Kidney epithelial cell (primary cell): ENCODE data around the gene C16orf78. TPM values are rescaled to one million over a fixed set of nuclear protein-coding genes. Genes with fewer than 3 reads are reported as not detected.

Source experiments
- DNase-seq: peaks from one replicate; pipeline ENCODE4 v3.0.0-alpha.2; 2010; ENCODE audit warnings: low read depth
- H3K27me3 ChIP-seq: 2 replicates; pipeline ENCODE4 v1.6.0; 2011; ENCODE audit warnings: low read length; ENCODE audit not compliant: control insufficient read depth, insufficient read depth
- H3K36me3 ChIP-seq: 2 replicates; pipeline ENCODE4 v1.5.1; 2011; ENCODE audit warnings: low read length; ENCODE audit not compliant: control insufficient read depth, insufficient read depth
- H3K4me3 ChIP-seq: 2 replicates; pipeline ENCODE4 v1.5.1; 2011; ENCODE audit warnings: low read depth, mild to moderate bottlenecking, control low read depth, low read length
- total RNA-seq: library from RNA; depleted of rRNA; stranded (reverse); fragments of >200 nt; gene quantifications from 2 replicates; pipeline ENCODE4 v1.2.3, GENCODE V29; 2015
- TF ChIP-seq, protein P1 (sequence below): IDR thresholded peaks from 2 replicates; pipeline ENCODE4 v1.5.1; 2011; ENCODE audit warnings: mild to moderate bottlenecking, moderate library complexity, low read length, control low read depth, inconsistent platforms; ENCODE audit not compliant: insufficient read depth, poor library complexity, severe bottlenecking

C16orf78 gene
- total RNA-seq, 1 donor from 2014 or later, result not detected

DNA sequence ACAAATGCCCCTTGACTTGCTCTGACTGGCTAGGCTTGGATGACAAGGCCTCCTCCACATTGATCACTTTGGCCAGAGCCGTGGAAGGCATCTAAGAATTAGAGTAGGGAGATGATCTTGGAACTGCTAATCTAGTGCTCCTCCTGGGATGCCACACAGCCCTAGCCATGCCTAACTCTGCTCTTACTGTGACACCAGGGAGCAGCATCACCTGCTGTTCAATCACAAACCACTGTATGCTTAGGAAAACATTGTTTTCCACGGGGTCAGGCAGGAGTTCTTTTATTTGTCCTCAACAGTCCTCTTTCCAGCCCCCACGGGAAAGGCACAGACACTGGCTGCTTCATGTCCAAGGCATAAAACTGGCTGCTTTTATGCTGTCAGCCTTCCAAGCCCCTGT lies 46.3 kb downstream of the C16orf78 start:
- no peak overlapping the region for H3K4me3 ChIP-seq
- no peaks in the 10 kb centered on the region for H3K36me3 ChIP-seq
- no peak for DNase-seq
- TF ChIP-seq, protein P1, sequence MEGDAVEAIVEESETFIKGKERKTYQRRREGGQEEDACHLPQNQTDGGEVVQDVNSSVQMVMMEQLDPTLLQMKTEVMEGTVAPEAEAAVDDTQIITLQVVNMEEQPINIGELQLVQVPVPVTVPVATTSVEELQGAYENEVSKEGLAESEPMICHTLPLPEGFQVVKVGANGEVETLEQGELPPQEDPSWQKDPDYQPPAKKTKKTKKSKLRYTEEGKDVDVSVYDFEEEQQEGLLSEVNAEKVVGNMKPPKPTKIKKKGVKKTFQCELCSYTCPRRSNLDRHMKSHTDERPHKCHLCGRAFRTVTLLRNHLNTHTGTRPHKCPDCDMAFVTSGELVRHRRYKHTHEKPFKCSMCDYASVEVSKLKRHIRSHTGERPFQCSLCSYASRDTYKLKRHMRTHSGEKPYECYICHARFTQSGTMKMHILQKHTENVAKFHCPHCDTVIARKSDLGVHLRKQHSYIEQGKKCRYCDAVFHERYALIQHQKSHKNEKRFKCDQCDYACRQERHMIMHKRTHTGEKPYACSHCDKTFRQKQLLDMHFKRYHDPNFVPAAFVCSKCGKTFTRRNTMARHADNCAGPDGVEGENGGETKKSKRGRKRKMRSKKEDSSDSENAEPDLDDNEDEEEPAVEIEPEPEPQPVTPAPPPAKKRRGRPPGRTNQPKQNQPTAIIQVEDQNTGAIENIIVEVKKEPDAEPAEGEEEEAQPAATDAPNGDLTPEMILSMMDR, result no peak
- H3K27me3 ChIP-seq, result peaks cover 10% of the 10 kb centered on the region

DNA sequence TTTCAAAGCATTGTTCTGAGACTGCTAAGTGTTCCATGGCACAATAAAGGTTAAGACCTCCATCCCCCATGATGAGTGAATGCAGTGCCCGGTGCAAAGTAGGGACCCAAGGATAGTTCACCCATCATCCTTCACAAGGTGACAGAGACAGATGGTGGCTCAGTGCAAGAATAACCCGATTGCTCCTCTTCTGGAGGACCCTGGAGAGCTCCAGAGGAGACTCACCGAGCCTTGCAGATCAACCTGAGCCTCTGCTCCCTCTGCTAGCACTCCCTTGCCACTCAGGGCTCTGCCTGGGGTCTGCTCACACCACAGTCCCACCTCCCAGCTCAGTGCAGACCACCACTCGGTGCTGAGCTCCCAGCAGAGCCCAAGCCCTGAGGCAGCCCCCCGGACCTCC lies 49.3 kb downstream of the C16orf78 start:
- no peaks in the 10 kb centered on the region for H3K36me3 ChIP-seq
- no peak for DNase-seq
- TF ChIP-seq, protein P1, result no peak
- no peak overlapping the region for H3K4me3 ChIP-seq
- H3K27me3 ChIP-seq, result peaks cover 3% of the 10 kb centered on the region

DNA sequence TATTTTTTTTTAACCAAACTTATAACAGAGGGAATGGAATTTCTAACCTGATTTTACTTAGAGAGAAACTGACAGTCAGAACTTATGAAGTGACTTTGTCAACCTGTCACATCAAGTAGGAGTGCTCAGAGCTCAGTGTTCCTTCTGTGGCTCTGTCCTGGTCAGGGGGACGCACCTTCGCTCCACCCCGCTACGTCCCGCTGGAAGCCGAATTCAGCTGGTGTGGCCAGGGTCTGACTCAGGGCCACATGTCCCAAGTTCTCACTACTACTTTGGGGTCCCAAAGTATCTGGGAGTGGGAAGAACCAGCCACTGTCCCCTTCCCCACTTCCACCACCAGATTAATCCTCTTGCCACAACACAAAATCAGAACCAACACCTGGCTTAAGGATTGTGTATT lies 51.4 kb downstream of the C16orf78 start:
- Histone ChIP-seq H3K36me3 (no peaks in the 10 kb centered on the region), H3K4me3 (no peak overlapping the region), H3K27me3 (no peaks in the 10 kb centered on the region)
- TF ChIP-seq, protein P1, result no peak
- DNase-seq, result no peak

DNA sequence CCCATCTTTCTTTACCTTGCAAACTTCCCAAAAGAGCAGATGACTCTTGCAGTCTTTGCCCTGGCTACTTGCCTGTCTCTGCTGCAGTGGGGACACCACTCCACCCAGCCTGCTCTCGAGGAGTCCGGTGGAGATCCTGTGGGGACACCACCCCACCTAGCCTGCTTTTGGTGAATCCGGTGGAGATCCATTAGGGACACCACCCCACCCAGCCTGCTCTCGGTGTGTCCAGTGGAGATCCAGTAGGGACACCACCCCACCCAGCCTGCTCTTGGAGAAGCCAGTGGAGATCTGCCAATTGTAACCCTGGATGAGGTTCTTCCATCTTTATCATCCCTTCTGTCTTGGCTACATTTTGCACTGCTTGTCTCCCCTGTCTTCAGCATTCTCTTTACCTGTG lies 54.2 kb downstream of the C16orf78 start:
- DNase-seq, result no peak
- Histone ChIP-seq H3K36me3 (no peaks in the 10 kb centered on the region), H3K4me3 (no peak overlapping the region), H3K27me3 (no peaks in the 10 kb centered on the region)
- TF ChIP-seq, protein P1, result no peak

DNA sequence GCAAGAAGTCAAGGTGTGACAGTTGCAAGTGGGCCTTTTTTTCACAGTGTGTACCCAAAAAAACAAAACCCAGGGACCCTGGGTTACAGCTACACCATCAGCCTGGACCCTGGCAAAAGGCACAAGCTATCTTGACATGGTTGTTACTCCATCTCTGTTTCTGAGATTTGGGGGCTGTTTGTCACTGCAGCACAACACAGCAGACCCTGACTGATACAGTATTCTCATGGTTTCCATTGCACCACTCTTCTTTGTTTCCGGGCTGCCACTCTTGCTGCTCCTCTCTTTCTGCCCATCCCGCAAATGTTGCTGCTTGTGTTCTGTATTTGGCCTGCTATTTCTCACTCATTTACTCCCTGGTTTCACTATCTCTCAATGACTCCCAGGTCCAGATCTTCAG lies 55.2 kb downstream of the C16orf78 start:
- TF ChIP-seq, protein P1, result no peak
- no peaks in the 10 kb centered on the region for H3K27me3 ChIP-seq
- no peak overlapping the region for H3K4me3 ChIP-seq
- no peaks in the 10 kb centered on the region for H3K36me3 ChIP-seq
- no peak for DNase-seq

DNA sequence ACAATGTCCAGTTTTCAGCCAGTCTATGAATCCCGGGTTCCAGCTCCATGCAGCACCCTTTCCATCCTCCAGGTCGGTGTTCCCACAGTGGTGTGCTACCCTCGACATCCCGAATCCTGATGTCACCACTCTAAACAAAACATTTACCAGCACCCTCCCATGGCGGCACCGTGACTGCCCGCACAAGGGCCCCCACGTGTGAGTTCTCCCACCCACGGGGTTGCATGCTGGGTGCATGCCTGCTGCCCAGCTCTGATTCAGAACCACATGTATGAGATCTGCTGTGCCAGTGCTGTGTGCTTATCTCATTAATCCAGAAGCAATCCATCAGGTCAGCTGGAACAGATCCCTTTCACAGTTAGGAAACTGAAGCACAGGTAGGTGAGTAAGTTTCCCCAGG lies 57.4 kb downstream of the C16orf78 start:
- TF ChIP-seq, protein P1, result no peak
- Histone ChIP-seq H3K4me3 (no peak overlapping the region), H3K36me3 (no peaks in the 10 kb centered on the region), H3K27me3 (no peaks in the 10 kb centered on the region)
- no peak for DNase-seq
